Stomach (tissue), 4 donors: ENCODE results near the gene SCYL3.

Experiments
- CTCF ChIP-seq, 7 experiments: fragments of 450-650 bp in 4 of 7; fragments of 200-600 bp in 3 of 7; sonication (generic) in 3 of 7; IDR thresholded peaks; one replicate each; pipeline ENCODE4 v1.5.1; 2016 to 2019; ENCODE audit warnings: antibody characterized with exemption in 7 of 7, control low read depth in 2 of 7, mild to moderate bottlenecking in 1 of 7
- EP300 ChIP-seq: sonication (generic); formaldehyde crosslinking; IDR thresholded peaks from one replicate; pipeline ENCODE4 v1.6.1; 2017; ENCODE audit warnings: antibody characterized with exemption

- TF ChIP-seq CTCF (IDR thresholded peaks at IDR 0.05) (no peak), EP300 (no peak)
These were observed 19.5 kb downstream of the SCYL3 start for GRCh38 chr1:169874229-169874628.
